GM18505 (cell line): ENCODE results near the gene CPN2.

Source experiments
- ATAC-seq: cut with Tn5 transposase; IDR thresholded peaks from one replicate; pipeline ENCODE4 v1.9.1; 2021; ENCODE audit not compliant: unreplicated experiment
- POLR2A ChIP-seq: IDR thresholded peaks from 4 replicates; pipeline ENCODE4 v1.6.1; 2011; ENCODE audit warnings: borderline replicate concordance; ENCODE audit not compliant: insufficient read depth, insufficient read length; ENCODE audit errors: extremely low read depth

CPN2 gene

DNA sequence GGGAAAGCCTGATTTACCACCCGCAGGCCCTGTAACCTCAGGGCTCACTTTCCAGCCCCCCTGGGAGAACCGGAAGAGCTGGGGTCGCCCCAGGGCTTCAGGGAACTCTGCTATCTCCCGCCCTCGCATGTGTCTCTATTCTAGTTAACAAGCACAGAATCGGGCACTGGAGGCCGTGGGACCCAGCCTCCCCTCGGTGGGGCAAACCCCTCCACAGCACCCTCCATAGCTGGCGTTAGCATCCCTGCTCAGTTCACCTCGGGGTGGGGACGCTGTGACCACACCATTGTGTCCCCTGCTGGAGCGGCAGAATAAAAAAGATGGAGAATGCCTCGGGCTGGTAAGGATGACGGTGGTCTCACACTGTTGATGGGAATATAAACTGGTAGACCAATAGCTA is 21.9 kb upstream of the CPN2 start:
- no peak for ATAC-seq
- no peak for TF ChIP-seq POLR2A

DNA sequence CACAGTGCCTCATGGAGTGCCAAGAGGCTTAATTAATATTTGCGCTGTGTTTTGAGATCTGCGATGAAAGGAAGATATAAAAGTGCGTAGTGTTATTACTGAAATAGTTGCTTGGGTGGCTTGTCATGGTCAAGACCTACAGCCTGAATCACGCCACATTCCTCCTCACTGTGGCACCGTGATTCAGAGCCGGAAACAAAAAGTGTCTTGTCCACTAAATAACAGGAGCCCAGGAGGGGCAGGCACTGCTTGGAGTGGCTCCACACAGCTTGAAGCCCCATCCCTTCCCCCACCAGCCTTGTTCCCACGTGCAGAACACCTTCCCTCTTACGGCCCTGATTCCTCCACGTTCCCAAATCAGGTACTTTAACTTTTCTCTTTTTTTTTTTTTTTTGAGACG is 19.6 kb upstream of the CPN2 start:
- TF ChIP-seq POLR2A: no peak
- ATAC-seq: no peak

DNA sequence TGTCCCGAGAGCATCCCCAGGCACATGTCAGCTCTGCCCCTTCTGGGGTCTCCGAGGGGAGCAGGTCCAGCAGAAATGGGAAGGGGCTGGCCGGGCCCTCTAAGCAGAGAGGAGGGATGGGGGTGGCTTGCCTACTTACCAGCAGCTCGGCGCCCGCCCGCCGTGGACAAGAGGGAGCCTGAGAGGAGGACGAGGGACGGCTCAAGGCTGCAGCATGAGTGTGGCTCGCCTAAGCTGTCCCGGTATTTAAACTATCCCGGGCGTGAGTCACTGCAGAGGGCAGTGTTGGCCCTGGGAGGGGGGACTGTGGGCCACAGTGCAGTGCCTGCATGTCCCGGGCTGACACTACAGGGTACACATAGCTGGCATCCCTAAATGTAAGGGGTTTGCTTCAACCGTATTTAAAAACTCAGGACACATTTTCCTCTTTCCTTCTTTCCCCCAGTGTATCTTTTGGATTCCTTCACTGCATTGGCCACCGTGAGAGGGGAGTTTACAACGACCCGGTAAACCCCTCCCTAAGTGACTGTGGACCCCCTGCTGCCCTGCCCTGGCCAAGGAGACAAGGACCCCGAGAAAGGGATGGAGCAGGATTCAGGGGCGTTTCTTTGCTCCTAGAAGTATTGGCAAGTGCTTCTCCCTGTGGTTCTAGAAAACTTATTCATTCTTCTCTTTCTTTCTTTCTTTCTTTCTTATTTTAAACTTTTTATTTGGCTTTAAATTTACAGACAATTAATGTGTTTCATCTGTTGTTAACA is 18.6 kb upstream of the CPN2 start, which contains the start of gene LRRC15:
LRRC15 (minus strand) TSS at position 222 of the 758 bp plus-strand sequence. CDS start 8,700 bp downstream, outside the sequence.
- ATAC-seq: no peak
- TF ChIP-seq POLR2A: no peak

DNA sequence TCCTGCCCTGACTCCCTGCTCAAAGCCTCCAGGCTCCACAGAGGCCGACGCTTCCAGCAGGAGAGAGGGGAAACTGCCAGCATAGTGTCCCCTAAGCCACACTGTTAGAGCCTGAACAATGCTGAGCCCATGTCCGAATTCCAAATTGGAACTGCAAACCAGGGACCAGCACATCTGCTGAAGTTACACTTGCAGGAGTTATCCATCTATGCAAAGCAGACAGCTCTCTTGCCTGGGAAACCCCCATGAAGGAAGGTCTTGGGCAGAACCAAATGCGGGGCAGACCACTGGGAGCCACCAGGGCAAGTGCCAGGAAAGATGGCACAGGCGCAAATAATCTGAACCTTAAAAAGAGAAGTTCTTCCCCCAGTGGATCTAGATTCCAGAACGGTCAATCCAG is 17.8 kb upstream of the CPN2 start:
- ATAC-seq: no peak

DNA sequence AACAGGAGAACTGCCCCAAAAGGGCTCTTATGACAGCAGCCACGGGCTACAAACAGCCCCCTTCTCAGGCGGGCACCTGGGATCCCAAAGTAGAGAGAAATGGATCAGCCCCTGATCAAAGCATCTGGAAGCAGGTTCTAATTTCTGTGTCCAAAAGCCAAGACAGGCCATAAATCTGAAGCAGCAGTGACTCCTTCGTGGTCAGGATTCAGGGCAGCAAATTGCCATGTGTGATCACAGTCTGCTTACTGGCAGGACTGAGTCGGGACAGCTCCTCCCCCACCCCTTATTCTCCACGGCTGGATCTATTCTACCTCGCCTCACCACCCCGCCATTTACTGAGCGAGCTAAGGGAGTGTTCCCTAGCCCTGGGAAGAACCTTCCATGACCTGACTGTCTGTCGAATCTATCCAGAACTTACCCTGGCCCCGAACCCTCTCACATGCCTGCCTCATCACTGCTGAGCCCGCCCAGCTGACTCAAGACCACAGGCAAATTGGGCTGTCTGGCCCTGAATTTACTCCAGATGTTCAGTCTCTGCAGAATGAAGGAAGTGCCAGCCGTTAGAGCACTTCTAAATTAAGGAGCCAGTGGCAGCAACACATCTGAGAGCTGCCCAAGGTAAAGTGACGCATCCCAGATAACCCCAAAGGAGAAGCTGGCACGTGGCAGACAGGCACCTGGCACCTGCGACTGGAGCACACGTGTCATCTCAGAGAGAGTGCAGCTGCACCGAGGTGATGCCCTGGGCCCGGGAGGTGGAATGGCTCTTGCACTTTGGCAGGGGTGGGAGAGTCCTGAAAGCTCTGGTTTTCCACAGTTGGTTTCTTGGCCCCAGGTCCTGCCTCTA is 17.1 kb upstream of the CPN2 start:
- TF ChIP-seq POLR2A: no peak
- ATAC-seq: no peak

More for the DNA sequence above, 17.8 kb upstream of the CPN2 start:
- no peak for TF ChIP-seq POLR2A

DNA sequence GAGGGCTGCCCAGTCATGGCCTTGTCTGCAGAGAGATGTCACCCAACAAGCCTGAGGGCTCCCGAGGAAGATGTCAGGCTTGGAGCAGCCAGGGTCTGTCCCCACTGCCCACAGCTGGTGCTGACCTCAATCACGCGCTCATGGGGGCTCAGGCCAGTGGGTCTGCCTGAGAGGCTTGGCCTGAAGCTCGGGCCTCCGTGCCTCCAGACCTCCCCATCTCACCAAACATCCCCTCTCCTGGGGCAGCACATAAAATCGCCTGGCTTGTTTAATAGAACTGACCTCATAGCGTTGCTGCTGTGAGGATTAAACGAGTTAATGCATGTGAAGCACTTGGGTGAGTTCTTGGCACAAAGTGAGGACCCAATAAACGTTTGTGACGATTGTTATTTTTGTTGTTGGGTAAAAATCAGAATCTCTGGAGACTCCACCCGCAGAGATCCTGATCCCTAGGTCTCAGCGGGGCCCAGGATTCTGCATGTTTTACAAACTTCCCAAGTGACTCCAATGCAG is 14.9 kb upstream of the CPN2 start:
- TF ChIP-seq POLR2A: no peak
- ATAC-seq: no peak

DNA sequence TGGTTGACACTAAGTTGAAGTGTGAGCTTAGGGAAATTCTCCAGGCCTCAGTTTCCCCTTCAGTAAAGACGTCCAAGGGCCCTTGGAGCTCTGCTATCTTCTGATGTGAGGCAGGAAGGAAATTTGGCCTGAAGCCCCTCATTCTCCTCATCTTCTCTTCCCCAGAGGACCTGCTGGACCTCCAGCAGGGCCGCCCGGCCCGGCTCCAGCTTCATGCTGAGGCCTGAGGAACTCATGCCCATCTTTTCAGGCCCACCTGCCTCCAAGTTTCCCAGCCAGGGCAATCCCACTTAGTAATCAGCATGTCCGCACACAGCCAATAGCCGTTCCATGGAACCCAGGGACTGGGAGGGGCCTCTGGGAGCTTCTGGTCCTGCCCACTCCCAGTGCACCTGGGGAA is 14.4 kb upstream of the CPN2 start:
- TF ChIP-seq POLR2A: no peak
- ATAC-seq: no peak

DNA sequence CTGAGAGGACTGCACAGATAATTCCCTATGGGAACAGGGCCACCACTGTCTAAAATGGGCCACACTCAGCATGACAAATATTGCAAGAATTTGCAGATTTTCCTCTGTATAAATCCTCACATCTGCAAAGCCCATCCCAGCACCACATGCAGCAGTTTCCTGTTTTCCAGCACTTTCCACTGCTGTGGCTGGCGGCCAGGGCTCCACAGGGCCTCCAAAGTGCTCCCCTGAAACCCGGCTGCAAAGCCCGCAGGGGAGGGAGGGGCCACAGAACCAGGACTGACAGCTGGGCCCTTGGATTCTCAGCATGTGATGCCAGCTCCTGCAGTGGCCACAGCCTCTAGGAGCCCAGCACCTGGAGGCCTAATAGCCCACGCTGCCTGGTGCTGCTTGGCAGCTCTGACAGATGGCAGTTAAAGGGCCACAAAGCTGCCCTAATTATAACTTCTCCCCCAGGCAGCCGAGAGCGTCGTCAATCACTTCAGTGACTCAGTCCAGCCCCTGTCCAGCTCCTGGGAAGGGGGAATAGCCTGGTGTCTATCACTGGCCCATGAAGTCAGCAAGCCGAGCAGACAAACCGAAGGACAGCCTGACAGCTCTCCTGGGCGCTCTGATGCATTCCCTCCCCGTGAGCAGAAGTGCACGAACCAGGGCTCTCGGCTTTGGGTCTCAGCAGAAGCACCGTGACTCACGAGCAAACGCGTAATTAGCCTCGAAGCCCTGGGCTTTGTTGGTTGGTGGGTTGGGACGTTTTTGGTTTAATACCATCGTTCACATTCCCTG is 13.7 kb upstream of the CPN2 start:
- no peak for ATAC-seq
- no peak for TF ChIP-seq POLR2A

DNA sequence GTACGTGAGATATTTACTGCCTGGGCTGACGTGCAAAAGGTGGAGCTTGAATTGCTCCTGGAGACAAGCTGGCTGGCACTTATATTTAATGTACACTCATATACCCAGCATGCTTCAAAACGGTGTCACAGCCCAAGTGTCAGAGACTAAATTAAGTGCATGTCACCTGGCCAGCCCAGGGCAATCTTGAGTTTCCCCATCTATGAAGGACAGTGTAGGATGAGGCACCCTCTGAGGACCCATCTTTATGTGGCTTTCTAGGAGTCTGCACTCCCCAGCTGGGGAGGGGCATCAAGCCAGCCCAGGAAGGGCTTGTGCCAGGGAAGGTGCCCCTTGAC is 13.2 kb upstream of the CPN2 start:
- ATAC-seq: no peak
- TF ChIP-seq POLR2A: no peak

DNA sequence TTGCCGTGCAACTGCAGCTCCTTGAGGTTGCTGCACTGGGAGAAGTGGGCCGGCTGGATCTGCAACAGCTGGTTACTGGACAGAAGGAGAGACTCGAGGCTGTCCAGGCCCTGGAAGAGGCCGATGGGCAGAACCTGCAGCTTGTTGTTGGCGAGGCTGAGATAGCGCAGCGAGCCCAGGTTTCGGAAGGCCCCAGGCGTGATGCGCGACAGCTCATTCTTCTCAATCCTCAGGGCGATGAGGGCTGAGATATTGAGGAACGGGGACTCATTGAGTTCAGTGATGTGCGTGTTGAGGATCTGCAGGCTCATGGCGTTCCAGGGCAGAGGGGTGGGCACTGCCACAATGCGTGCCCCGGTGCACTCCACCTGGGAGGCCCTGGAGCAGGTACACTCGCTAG is 9.4 kb upstream of the CPN2 start:
- no peak for TF ChIP-seq POLR2A
- ATAC-seq: no peak

DNA sequence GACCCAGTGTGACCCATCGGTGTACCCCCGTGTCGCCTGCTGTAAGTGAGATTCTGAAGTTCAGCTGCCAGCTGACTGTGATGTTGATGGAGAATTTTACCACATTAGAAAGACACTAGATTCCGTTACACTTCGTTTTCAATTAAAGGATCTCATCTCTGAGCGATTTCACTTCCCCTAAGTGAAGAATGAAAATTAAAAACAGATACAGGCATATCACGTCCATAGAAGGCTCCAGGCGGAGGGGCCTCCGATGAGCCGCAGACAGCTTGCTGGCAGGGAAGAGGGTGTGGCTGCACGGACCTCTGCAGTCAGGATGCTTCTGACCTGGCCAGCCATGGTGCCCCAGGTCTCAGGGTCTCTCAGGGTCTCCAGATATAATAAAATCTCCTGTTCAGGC is 6.6 kb upstream of the CPN2 start:
- TF ChIP-seq POLR2A: no peak
- no peak for ATAC-seq

DNA sequence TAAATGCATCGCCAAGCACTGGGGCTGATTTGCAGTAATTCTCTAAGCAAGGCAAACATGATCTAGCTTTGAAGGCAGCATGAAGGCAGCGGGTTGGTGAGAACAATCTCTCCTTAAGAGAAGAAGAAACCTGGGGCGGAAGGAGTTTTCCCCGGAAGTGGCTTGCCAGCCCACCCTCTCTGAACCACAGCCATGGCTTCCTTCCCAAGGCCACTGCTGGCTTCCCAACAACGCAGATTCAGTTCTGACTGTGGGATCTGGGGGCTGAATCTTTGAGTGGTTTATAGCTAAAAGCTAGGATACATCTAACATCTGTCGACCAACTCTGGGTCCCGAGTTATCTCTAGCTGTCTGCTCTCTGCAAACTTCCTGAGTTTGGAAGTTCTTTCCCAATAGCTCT is 4.3 kb upstream of the CPN2 start:
- ATAC-seq: no peak
- TF ChIP-seq POLR2A: no peak

DNA sequence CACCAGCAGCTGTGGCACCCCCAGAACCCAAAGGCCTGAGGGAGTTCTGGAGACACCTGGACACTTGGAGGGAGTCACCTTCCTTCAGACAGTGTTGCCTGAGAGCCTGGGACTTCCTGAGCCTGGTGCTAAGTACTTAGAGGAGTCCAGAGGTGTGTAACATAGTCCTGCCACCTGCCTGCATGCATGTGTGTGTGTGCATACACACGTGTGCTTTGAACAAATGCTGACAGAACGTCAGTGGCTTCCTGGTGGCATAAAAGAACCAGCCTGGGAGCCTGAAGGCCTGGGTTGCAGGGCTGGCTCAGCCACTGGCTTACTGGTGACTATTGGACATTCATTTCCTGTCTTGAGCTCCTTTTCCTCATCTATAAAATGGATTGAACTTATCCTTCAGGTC is 3.2 kb upstream of the CPN2 start:
- no peak for ATAC-seq

More for the DNA sequence above, 3.2 kb upstream of the CPN2 start:
- no peak for TF ChIP-seq POLR2A
